Panc1 (cell line): ENCODE data around the gene TMCC1. TPM values are rescaled to one million over a fixed set of nuclear protein-coding genes. Genes with fewer than 3 reads are reported as not detected.

Experiments used
- ATAC-seq: fragments of 200-7000 bp; cut with Tn5 transposase; 2 replicates; pipeline ENCODE4 v1.9.1; 2020; ENCODE audit warnings: mild to moderate bottlenecking, moderate library complexity
- BruUV-seq: library from RNA; stranded (reverse); fragments of 400-500 nt; replicated peaks from 2 replicates; lab custom pipeline; 2021; lab: Mats Ljungman, UMichigan
- CTCF ChIA-PET: fragments of 300-600 bp; sonication (Branson Sonifier 250); formaldehyde crosslinking; loops from one replicate; lab custom pipeline; 2022; ENCODE audit warnings: antibody characterized with exemption; lab: Charles Lee
- POLR2A ChIA-PET: fragments of 300-600 bp; sonication (Branson Sonifier 250); formaldehyde crosslinking; loops from one replicate; lab custom pipeline; 2022; ENCODE audit warnings: antibody characterized with exemption; lab: Charles Lee
- DNase-seq: peaks from one replicate; pipeline ENCODE4 v3.0.0-alpha.2; 2010; ENCODE audit warnings: low read depth, low spot score
- H3K27ac ChIP-seq: 2 replicates; pipeline ENCODE4 v1.5.1; 2011; ENCODE audit warnings: mild to moderate bottlenecking, low read length, inconsistent platforms
- H3K27me3 ChIP-seq: fragments of 200-500 bp; sonication (Bioruptor generic); 2 replicates; pipeline ENCODE4 v1.6.0; 2014; ENCODE audit warnings: low read length, inconsistent platforms; ENCODE audit not compliant: control insufficient read depth, insufficient read depth
- H3K36me3 ChIP-seq: fragments of 200-500 bp; sonication (Bioruptor generic); 2 replicates; pipeline ENCODE4 v1.5.1; 2014; ENCODE audit warnings: inconsistent platforms, mild to moderate bottlenecking, low read length, moderate library complexity; ENCODE audit not compliant: control insufficient read depth, insufficient read depth
- H3K4me1 ChIP-seq: 2 replicates; pipeline ENCODE4 v1.5.1; 2011; ENCODE audit warnings: inconsistent platforms, mild to moderate bottlenecking, low read length, moderate library complexity; ENCODE audit not compliant: control insufficient read depth, insufficient read depth
- H3K4me3 ChIP-seq, 2 experiments: 2 replicates each; pipeline ENCODE4 v1.5.1; 2011 to 2012; ENCODE audit warnings: low read depth in 2 of 2, low read length in 2 of 2, mild to moderate bottlenecking in 2 of 2, inconsistent platforms in 1 of 2, moderate library complexity in 1 of 2
- H3K9me3 ChIP-seq: fragments of 200-500 bp; sonication (Bioruptor generic); 2 replicates; pipeline ENCODE4 v1.5.1; 2014; ENCODE audit warnings: low read depth, mild to moderate bottlenecking, inconsistent platforms, low read length, moderate library complexity; ENCODE audit not compliant: control insufficient read depth, insufficient read depth
- POLR2AphosphoS5 ChIP-seq: IDR thresholded peaks from 2 replicates; pipeline ENCODE4 v1.6.1; 2012; ENCODE audit warnings: mild to moderate bottlenecking, low read depth, low read length, moderate library complexity
- SIN3A ChIP-seq: IDR thresholded peaks from 2 replicates; pipeline ENCODE4 v1.6.1; 2012; ENCODE audit warnings: low read depth, mild to moderate bottlenecking, low read length, moderate library complexity, borderline replicate concordance; ENCODE audit not compliant: insufficient read depth
- TCF7L2 ChIP-seq: IDR thresholded peaks from 2 replicates; pipeline ENCODE4 v1.6.1; 2011; ENCODE audit warnings: mild to moderate bottlenecking, low read depth, low read length, inconsistent platforms
- in situ Hi-C: cut with HindIII; loops from 2 replicates; pipeline ENCODE4 v1.10.0; 2016; ENCODE audit warnings: low sequenced_read_pairs, low pct_unique_long_range_greater_than_20kb
- intact Hi-C: fragments of 100-400 bp; cut with micrococcal nuclease; formaldehyde crosslinking; loops from one replicate; pipeline ENCODE4 v1.10.0; 2022; ENCODE audit not compliant: unreplicated experiment
- total RNA-seq: library from RNA; stranded (reverse); gene quantifications from one replicate; pipeline ENCODE4 v1.2.1, GENCODE V29; 2021; ENCODE audit not compliant: unreplicated experiment
- TF ChIP-seq, protein P1 (sequence below), 2 experiments: IDR thresholded peaks; 2 replicates each; pipeline ENCODE4 v1.6.1; 2011 to 2012; ENCODE audit warnings: low read depth in 2 of 2, control low read depth in 1 of 2, low read length in 1 of 2, mild to moderate bottlenecking in 1 of 2, moderate library complexity in 1 of 2; ENCODE audit not compliant: insufficient read depth in 1 of 2
- TF ChIP-seq, protein P2 (sequence below): fragments of 450-650 bp; IDR thresholded peaks from 2 replicates; pipeline ENCODE4 v1.5.1; 2017; ENCODE audit warnings: mild to moderate bottlenecking

The TMCC1 gene
- total RNA-seq, 1 experiment from 2014 or later = 33.2 TPM

DNA sequence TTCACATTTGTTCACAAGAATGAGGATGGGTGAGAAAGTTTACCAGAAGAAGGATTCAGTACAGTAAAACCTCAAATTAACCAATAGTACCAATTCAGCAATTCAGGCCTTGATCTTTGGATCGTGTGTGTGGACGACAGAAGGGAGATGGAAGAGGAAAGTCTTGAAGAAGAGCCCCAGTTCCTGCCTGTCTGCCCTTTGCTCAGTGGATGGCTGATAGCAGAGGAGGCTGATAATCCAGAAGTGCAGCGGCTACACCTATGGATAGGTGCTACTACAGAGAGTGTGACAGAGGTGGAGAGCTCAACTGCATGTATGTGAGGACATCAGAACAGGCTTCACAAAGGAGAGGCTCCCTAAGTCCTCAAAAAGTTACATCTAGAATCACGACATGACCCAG lies 257.9 kb downstream of the TMCC1 start:
- Histone ChIP-seq H3K9me3 (no peaks in the 10 kb centered on the region; the same call in 1 of the 2 replicates), H3K4me3 (no peak overlapping the region), H3K27me3 (no peaks in the 10 kb centered on the region), H3K27ac (no peak overlapping the region), H3K4me1 (no peaks in the 10 kb centered on the region), H3K36me3 (no peaks in the 10 kb centered on the region)
- BruUV-seq = no TSS peak
- TF ChIP-seq POLR2AphosphoS5 (no peak), TCF7L2 (no peak), SIN3A (no peak)
- TF ChIP-seq, protein P1, sequence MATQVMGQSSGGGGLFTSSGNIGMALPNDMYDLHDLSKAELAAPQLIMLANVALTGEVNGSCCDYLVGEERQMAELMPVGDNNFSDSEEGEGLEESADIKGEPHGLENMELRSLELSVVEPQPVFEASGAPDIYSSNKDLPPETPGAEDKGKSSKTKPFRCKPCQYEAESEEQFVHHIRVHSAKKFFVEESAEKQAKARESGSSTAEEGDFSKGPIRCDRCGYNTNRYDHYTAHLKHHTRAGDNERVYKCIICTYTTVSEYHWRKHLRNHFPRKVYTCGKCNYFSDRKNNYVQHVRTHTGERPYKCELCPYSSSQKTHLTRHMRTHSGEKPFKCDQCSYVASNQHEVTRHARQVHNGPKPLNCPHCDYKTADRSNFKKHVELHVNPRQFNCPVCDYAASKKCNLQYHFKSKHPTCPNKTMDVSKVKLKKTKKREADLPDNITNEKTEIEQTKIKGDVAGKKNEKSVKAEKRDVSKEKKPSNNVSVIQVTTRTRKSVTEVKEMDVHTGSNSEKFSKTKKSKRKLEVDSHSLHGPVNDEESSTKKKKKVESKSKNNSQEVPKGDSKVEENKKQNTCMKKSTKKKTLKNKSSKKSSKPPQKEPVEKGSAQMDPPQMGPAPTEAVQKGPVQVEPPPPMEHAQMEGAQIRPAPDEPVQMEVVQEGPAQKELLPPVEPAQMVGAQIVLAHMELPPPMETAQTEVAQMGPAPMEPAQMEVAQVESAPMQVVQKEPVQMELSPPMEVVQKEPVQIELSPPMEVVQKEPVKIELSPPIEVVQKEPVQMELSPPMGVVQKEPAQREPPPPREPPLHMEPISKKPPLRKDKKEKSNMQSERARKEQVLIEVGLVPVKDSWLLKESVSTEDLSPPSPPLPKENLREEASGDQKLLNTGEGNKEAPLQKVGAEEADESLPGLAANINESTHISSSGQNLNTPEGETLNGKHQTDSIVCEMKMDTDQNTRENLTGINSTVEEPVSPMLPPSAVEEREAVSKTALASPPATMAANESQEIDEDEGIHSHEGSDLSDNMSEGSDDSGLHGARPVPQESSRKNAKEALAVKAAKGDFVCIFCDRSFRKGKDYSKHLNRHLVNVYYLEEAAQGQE (IDR thresholded peaks at IDR 0.05; ENCODE audit: insufficient read depth in 1 of 2, low read depth in 2 of 2, low read length in 1 of 2) = no peak
- TF ChIP-seq, protein P2, sequence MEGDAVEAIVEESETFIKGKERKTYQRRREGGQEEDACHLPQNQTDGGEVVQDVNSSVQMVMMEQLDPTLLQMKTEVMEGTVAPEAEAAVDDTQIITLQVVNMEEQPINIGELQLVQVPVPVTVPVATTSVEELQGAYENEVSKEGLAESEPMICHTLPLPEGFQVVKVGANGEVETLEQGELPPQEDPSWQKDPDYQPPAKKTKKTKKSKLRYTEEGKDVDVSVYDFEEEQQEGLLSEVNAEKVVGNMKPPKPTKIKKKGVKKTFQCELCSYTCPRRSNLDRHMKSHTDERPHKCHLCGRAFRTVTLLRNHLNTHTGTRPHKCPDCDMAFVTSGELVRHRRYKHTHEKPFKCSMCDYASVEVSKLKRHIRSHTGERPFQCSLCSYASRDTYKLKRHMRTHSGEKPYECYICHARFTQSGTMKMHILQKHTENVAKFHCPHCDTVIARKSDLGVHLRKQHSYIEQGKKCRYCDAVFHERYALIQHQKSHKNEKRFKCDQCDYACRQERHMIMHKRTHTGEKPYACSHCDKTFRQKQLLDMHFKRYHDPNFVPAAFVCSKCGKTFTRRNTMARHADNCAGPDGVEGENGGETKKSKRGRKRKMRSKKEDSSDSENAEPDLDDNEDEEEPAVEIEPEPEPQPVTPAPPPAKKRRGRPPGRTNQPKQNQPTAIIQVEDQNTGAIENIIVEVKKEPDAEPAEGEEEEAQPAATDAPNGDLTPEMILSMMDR = no peak
- in situ Hi-C loops = no loop called here
- ATAC-seq = no peak
- POLR2A ChIA-PET = no interaction called here
- DNase-seq = no peak
- intact Hi-C loops = no loop called here
- CTCF ChIA-PET = no interaction called here

DNA sequence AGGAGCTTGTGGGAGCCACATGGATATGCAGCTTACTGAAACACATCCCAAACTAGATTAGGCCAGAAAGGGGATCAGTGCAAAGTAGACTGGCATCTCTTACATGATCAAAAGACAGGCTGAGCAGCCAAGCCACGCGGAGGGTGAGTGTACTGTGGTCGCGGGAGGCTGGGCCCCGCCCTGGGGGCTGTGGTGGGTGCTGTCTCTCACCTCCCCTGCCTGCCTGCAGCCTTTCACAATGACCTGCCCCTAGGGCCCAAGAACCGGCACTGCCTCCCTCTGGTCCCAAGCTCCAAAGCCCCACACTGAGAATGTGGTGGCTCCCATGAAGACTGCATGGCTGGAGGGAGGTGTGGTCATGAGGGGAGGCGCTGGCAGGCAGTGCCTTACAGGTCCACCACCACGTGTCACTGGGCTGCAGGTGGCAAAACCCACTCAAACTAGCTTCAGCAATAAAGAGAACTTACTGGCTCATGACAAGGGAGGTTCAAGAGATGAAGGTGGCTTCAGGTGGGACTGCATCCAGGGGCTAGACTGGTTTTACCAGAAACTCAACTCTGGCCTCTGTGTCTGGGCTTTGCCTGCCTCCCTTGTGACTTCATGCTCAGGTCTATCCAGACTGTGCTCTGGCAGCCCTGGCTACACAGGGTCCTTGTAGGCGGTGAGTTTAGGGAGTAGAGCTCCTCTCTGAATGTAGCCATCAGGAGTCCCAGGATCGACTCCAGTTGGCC lies 259.6 kb downstream of the TMCC1 start:
- ChIA-PET CTCF (no interaction called here), POLR2A (no interaction called here)
- in situ Hi-C loops = no loop called here
- ATAC-seq = no peak; the same call in 1 of the 2 replicates
- no TSS peak for BruUV-seq
- Histone ChIP-seq H3K36me3 (no peaks in the 10 kb centered on the region), H3K4me1 (no peaks in the 10 kb centered on the region), H3K27ac (no peak overlapping the region), H3K27me3 (no peaks in the 10 kb centered on the region), H3K4me3 (no peak overlapping the region), H3K9me3 (no peaks in the 10 kb centered on the region; the same call in 1 of the 2 replicates)
- intact Hi-C loops = no loop called here
- no peak for DNase-seq
- TF ChIP-seq, protein P1 (IDR thresholded peaks at IDR 0.05; ENCODE audit: insufficient read depth in 1 of 2, low read depth in 2 of 2, low read length in 1 of 2) = no peak
- TF ChIP-seq TCF7L2 (no peak), SIN3A (no peak), POLR2AphosphoS5 (no peak)
- TF ChIP-seq, protein P2 = no peak
